Loucy (cell line): ENCODE data around the gene SPRR5.

Source experiments
- CTCF ChIP-seq: fragments of 200-600 bp; sonication (generic); conservative IDR thresholded peaks from 2 replicates; pipeline ENCODE4 v1.5.1; 2014; ENCODE audit warnings: mild to moderate bottlenecking, antibody characterized with exemption, low read length
- EZH2phosphoT487 ChIP-seq: fragments of 200-600 bp; IDR thresholded peaks from 2 replicates; pipeline ENCODE4 v1.6.1; 2018; ENCODE audit warnings: antibody characterized with exemption, mild to moderate bottlenecking, moderate library complexity, borderline replicate concordance

- TF ChIP-seq CTCF, result no peak
- TF ChIP-seq EZH2phosphoT487, result no peak
These were observed 39.1 kb upstream of the SPRR5 start, which contains the start of gene IVL for GRCh38 chr1:152907686-152908601.
